HG02870 (cell line): ENCODE measurements around the gene CDH23.

Experiments
- ATAC-seq: cut with Tn5 transposase; IDR thresholded peaks from one replicate; pipeline ENCODE4 v1.9.1; 2021; ENCODE audit warnings: mild to moderate bottlenecking, moderate library complexity; ENCODE audit not compliant: unreplicated experiment

CDH23 gene

GRCh38 chr10:71368643-71369042, 28.1 kb upstream of the CDH23 start:
- ATAC-seq, result no peak

GRCh38 chr10:71369602-71370001, 27.1 kb upstream of the CDH23 start:
- no peak for ATAC-seq

GRCh38 chr10:71370031-71370430, 26.7 kb upstream of the CDH23 start:
- no peak for ATAC-seq

- peak; percentile 49 for ATAC-seq
These were observed 25.0 kb upstream of the CDH23 start for GRCh38 chr10:71371750-71372166.

GRCh38 chr10:71372882-71373495, 23.7 kb upstream of the CDH23 start:
- peak; percentile 52 for ATAC-seq

GRCh38 chr10:71374481-71375233, 22.1 kb upstream of the CDH23 start:
- ATAC-seq, result no peak

GRCh38 chr10:71375952-71376351, 20.8 kb upstream of the CDH23 start:
- ATAC-seq, result no peak

- ATAC-seq, result no peak
These were observed 18.2 kb upstream of the CDH23 start for GRCh38 chr10:71378336-71379117.

GRCh38 chr10:71379118-71379766, 17.5 kb upstream of the CDH23 start:
- no peak for ATAC-seq

- ATAC-seq, result no peak
These were observed 15.9 kb upstream of the CDH23 start for GRCh38 chr10:71380841-71381240.

GRCh38 chr10:71381611-71382010, 15.1 kb upstream of the CDH23 start:
- ATAC-seq, result no peak

GRCh38 chr10:71382028-71382427, 14.7 kb upstream of the CDH23 start:
- ATAC-seq, result no peak

GRCh38 chr10:71382757-71383156, 14.0 kb upstream of the CDH23 start:
- no peak for ATAC-seq

GRCh38 chr10:71383972-71384687, 12.6 kb upstream of the CDH23 start:
- no peak for ATAC-seq

GRCh38 chr10:71388171-71388570, 8.5 kb upstream of the CDH23 start:
- ATAC-seq, result no peak

- ATAC-seq, result no peak
These were observed 8.0 kb upstream of the CDH23 start for GRCh38 chr10:71388583-71389310.

- ATAC-seq, result no peak
These were observed 6.8 kb upstream of the CDH23 start for GRCh38 chr10:71389768-71390460.

- ATAC-seq, result no peak
These were observed 6.3 kb upstream of the CDH23 start for GRCh38 chr10:71390461-71390835.

- ATAC-seq, result no peak
These were observed 5.6 kb upstream of the CDH23 start for GRCh38 chr10:71390921-71391690.
